ENCODE measurements around the gene CASP3. TPM values are rescaled to one million over a fixed set of nuclear protein-coding genes. Genes with fewer than 3 reads are reported as not detected.

Gene CASP3
- total and polyA plus RNA-seq, 9 of the 15 experiments (the other 6 are each of a cell fraction or from before 2014, with no cell fraction given) = 17.6 to 40.1 (median 31.8) TPM

GRCh38 chr4:184643731-184644130 is 5.5 kb downstream of the CASP3 start:
- Histone ChIP-seq H2AFZ (ENCODE audit: low read depth, low read length) (no peak overlapping the region), H4K20me1 (replicated peaks; ENCODE audit: control insufficient read depth, insufficient read depth, low read length) (peaks cover 7% of the 10 kb centered on the region; the same call in 1 of the 2 replicates), H3K27ac (ENCODE audit: extremely low read depth, low read depth, low read length) (no peak overlapping the region), H3K9ac (ENCODE audit: insufficient read depth in 1 of 2, low read depth in 2 of 2, low read length in 2 of 2) (no peak overlapping the region), H3K36me3 (ENCODE audit: control insufficient read depth, insufficient read depth, low read length) (peaks cover 59% of the 10 kb centered on the region), H3K4me3 (no peak overlapping the region), H3K4me1 (replicated peaks in 1 of 2; ENCODE audit: control insufficient read depth in 2 of 2, insufficient read depth in 2 of 2, low read length in 2 of 2) (peaks cover 13 to 14% of the 10 kb centered on the region in 2 experiments), H3K27me3 (ENCODE audit: control insufficient read depth in 2 of 2, insufficient read depth in 2 of 2, low read length in 2 of 2) (no peaks in the 10 kb centered on the region), H3K4me2 (ENCODE audit: insufficient read depth, low read length) (no peak overlapping the region), H3K9me3 (replicated peaks; ENCODE audit: control insufficient read depth, insufficient read depth, low read depth, low read length) (no peaks in the 10 kb centered on the region), H3K9me1 (ENCODE audit: control insufficient read depth, insufficient read depth, low read length) (no peaks in the 10 kb centered on the region), H3K79me2 (ENCODE audit: control insufficient read depth, insufficient read depth, low read length) (peaks cover 72% of the 10 kb centered on the region)
- FAIRE-seq (no peak), DNase-seq (ENCODE audit: extremely low read depth in 1 of 4, low spot score in 3 of 4) (no peak), ATAC-seq (no peak)
- in situ Hi-C loops (cut with MboI) = no loop called here
- TF ChIP-seq, protein P1, sequence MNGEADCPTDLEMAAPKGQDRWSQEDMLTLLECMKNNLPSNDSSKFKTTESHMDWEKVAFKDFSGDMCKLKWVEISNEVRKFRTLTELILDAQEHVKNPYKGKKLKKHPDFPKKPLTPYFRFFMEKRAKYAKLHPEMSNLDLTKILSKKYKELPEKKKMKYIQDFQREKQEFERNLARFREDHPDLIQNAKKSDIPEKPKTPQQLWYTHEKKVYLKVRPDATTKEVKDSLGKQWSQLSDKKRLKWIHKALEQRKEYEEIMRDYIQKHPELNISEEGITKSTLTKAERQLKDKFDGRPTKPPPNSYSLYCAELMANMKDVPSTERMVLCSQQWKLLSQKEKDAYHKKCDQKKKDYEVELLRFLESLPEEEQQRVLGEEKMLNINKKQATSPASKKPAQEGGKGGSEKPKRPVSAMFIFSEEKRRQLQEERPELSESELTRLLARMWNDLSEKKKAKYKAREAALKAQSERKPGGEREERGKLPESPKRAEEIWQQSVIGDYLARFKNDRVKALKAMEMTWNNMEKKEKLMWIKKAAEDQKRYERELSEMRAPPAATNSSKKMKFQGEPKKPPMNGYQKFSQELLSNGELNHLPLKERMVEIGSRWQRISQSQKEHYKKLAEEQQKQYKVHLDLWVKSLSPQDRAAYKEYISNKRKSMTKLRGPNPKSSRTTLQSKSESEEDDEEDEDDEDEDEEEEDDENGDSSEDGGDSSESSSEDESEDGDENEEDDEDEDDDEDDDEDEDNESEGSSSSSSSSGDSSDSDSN (IDR thresholded peaks at IDR 0.05; ENCODE audit: borderline replicate concordance in 1 of 2, low read depth in 2 of 2, low read length in 2 of 2) = no peak
- intact Hi-C loops (cut with micrococcal nuclease) = loop anchor here (10.0 kb wide), 1 partner anchor 361 kb away; no protein-coding TSS in a partner anchor
- no TSS peak for BruUV-seq (replicated peaks)
- ChIA-PET POLR2A (no interaction called here), CTCF (ENCODE audit: low intra/inter-chr PET ratio) (no interaction called here)
- 62% methylated on average over 1 of the region's 1 CpG for WGBS (ENCODE audit: insufficient coverage, low coverage, missing lambda C conversion rate)

DNA sequence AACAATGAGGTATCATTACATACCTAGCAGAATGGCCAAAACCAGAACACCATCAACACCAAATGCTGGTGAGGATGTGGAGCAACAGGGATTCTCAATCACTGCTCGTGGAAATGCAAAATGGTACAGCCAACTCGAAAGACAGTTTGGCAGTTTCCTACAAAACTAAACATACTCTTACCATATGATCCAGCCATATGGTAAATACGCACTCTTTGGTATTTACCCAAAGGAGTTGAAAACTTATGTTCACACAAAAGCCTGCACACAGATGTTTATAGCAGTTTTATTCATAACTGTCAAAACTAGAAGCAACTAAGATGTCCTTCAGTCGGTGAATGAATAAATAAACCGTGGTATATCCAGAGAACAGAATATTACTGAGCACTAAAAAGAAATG is 7.8 kb downstream of the CASP3 start:
- FAIRE-seq (no peak), ATAC-seq (no peak), DNase-seq (ENCODE audit: extremely low read depth in 1 of 4, low spot score in 3 of 4) (no peak)
- Histone ChIP-seq H3K9ac (ENCODE audit: insufficient read depth in 1 of 2, low read depth in 2 of 2, low read length in 2 of 2) (no peak overlapping the region), H3K27me3 (ENCODE audit: control insufficient read depth in 2 of 2, insufficient read depth in 2 of 2, low read length in 2 of 2) (no peaks in the 10 kb centered on the region), H3K4me2 (ENCODE audit: insufficient read depth, low read length) (no peak overlapping the region), H3K4me3 (no peak overlapping the region), H3K36me3 (ENCODE audit: control insufficient read depth, insufficient read depth, low read length) (peaks cover 64% of the 10 kb centered on the region), H3K4me1 (replicated peaks in 1 of 2; ENCODE audit: control insufficient read depth in 2 of 2, insufficient read depth in 2 of 2, low read length in 2 of 2) (no peaks in the 10 kb centered on the region), H3K9me1 (ENCODE audit: control insufficient read depth, insufficient read depth, low read length) (no peaks in the 10 kb centered on the region), H2AFZ (ENCODE audit: low read depth, low read length) (no peak overlapping the region), H3K79me2 (ENCODE audit: control insufficient read depth, insufficient read depth, low read length) (peaks cover 49% of the 10 kb centered on the region), H3K9me3 (replicated peaks; ENCODE audit: control insufficient read depth, insufficient read depth, low read depth, low read length) (no peaks in the 10 kb centered on the region), H3K27ac (ENCODE audit: extremely low read depth, low read depth, low read length) (no peak overlapping the region), H4K20me1 (replicated peaks; ENCODE audit: control insufficient read depth, insufficient read depth, low read length) (no peaks in the 10 kb centered on the region)
- TF ChIP-seq TCF15 (CRISPR knock-in tag; IDR thresholded peaks at IDR 0.05) (no peak), NRF1 (conservative IDR thresholded peaks at IDR 0.05 in 1 of 2, IDR thresholded peaks at IDR 0.05 in 1 of 2) (no peak), NELFE (IDR thresholded peaks at IDR 0.05; ENCODE audit: insufficient read depth, insufficient read length) (no peak), ZNF75A (CRISPR knock-in tag; IDR thresholded peaks at IDR 0.05) (no peak), ZKSCAN8 (CRISPR knock-in tag; IDR thresholded peaks at IDR 0.05) (no peak), SP1 (CRISPR knock-in tag; IDR thresholded peaks at IDR 0.05) (no peak), ARHGAP35 (IDR thresholded peaks at IDR 0.05; ENCODE audit: partially characterized antibody) (no peak), CBFB (CRISPR knock-in tag; IDR thresholded peaks at IDR 0.05) (no peak), MAFK (IDR thresholded peaks at IDR 0.05; ENCODE audit: low read length) (no peak), BCL6 (CRISPR knock-in tag; IDR thresholded peaks at IDR 0.05) (no peak), L3MBTL2 (IDR thresholded peaks at IDR 0.05) (no peak), HNRNPLL (IDR thresholded peaks at IDR 0.05; ENCODE audit: low read depth, low read length, poor library complexity, severe bottlenecking) (no peak), E2F3 (CRISPR knock-in tag; IDR thresholded peaks at IDR 0.05) (no peak), KAT7 (CRISPR knock-in tag; IDR thresholded peaks at IDR 0.05; ENCODE audit: borderline replicate concordance) (no peak)
- in situ Hi-C loops (cut with MboI) = no loop called here
- 90% methylated on average over 5 of the region's 5 CpGs for WGBS (ENCODE audit: insufficient coverage, low coverage, missing lambda C conversion rate)
- POLR2A ChIA-PET = no interaction called here
- no TSS peak for BruUV-seq (replicated peaks)
- intact Hi-C loops (cut with micrococcal nuclease) = loop anchor here (10.0 kb wide), 1 partner anchor 363 kb away; no protein-coding TSS in a partner anchor
- CTCF ChIA-PET (ENCODE audit: low intra/inter-chr PET ratio) = no interaction called here
